Neural cell (in vitro differentiated cells): ENCODE measurements around the gene CRTC1. TPM values are rescaled to one million over a fixed set of nuclear protein-coding genes. Genes with fewer than 3 reads are reported as not detected.

ENCODE experiments used
- H2AFZ ChIP-seq: fragments of 200-600, 300-800 bp; sonication (generic), shearing (Covaris generic); 2 replicates; pipeline ENCODE4 v1.6.0; 2014; ENCODE audit warnings: low read depth, mild to moderate bottlenecking, antibody characterized with exemption, low read length, moderate library complexity
- H3F3A ChIP-seq: fragments of 200-600 bp; shearing (Covaris generic); 2 replicates; pipeline ENCODE4 v1.6.1; 2016; ENCODE audit warnings: mild to moderate bottlenecking, moderate library complexity, mixed read lengths, antibody characterized with exemption, low read length; ENCODE audit not compliant: insufficient read depth, poor library complexity, severe bottlenecking
- H3K27ac ChIP-seq: fragments of 200-600, 300-800 bp; sonication (generic), shearing (Covaris generic); 2 replicates; pipeline ENCODE4 v1.5.1; 2014; ENCODE audit warnings: mild to moderate bottlenecking, low read length, moderate library complexity
- H3K27me3 ChIP-seq: fragments of 300-800, 200-600 bp; sonication (generic), shearing (Covaris generic); 2 replicates; pipeline ENCODE4 v1.6.0; 2014; ENCODE audit warnings: mild to moderate bottlenecking, low read depth, low read length, moderate library complexity; ENCODE audit not compliant: insufficient read depth
- H3K36me3 ChIP-seq: fragments of 300-800, 200-600 bp; sonication (generic), shearing (Covaris generic); 2 replicates; pipeline ENCODE4 v1.5.1; 2014; ENCODE audit warnings: mild to moderate bottlenecking, antibody characterized with exemption, low read length, moderate library complexity; ENCODE audit not compliant: insufficient read depth
- H3K4me2 ChIP-seq: fragments of 300-800, 200-600 bp; sonication (generic), shearing (Covaris generic); 2 replicates; pipeline ENCODE4 v1.6.0; 2014; ENCODE audit warnings: mild to moderate bottlenecking, low read length
- H3K4me3 ChIP-seq: fragments of 300-800, 200-600 bp; sonication (generic), shearing (Covaris generic); 2 replicates; pipeline ENCODE4 v1.5.1; 2014; ENCODE audit warnings: mild to moderate bottlenecking, low read length, moderate library complexity
- H3K79me2 ChIP-seq: fragments of 200-600 bp; shearing (Covaris generic); replicated peaks from 2 replicates; pipeline ENCODE4 v1.6.0; 2014; ENCODE audit warnings: mild to moderate bottlenecking, low read length, moderate library complexity; ENCODE audit not compliant: insufficient read depth
- H3K9ac ChIP-seq: fragments of 300-800, 200-600 bp; sonication (generic), shearing (Covaris generic); 2 replicates; pipeline ENCODE4 v1.6.1; 2016; ENCODE audit warnings: mild to moderate bottlenecking, low read length, mixed read lengths
- H3K9me2 ChIP-seq: fragments of 200-600 bp; shearing (Covaris generic); 2 replicates; pipeline ENCODE4 v1.6.1; 2016; ENCODE audit warnings: mild to moderate bottlenecking, low read length, mixed read lengths; ENCODE audit not compliant: insufficient read depth
- H3K9me3 ChIP-seq: fragments of 200-600, 300-800 bp; sonication (generic), shearing (Covaris generic); 2 replicates; pipeline ENCODE4 v1.6.1; 2016; ENCODE audit warnings: mild to moderate bottlenecking, mixed run types, low read length, moderate library complexity, mixed read lengths
- H4K20me1 ChIP-seq: fragments of 200-600 bp; shearing (Covaris generic); 2 replicates; pipeline ENCODE4 v1.6.1; 2016; ENCODE audit warnings: mild to moderate bottlenecking, mixed run types; ENCODE audit not compliant: insufficient read depth
- EP300 ChIP-seq: fragments of 450-650 bp; conservative IDR thresholded peaks from 2 replicates; pipeline ENCODE4 v1.6.1; 2014; ENCODE audit warnings: antibody characterized with exemption, mild to moderate bottlenecking, moderate library complexity; ENCODE audit not compliant: poor library complexity, severe bottlenecking
- EZH2 ChIP-seq: fragments of 200-600, 300-800 bp; shearing (Covaris generic), sonication (generic); IDR thresholded peaks from 2 replicates; pipeline ENCODE4 v1.6.1; 2014; ENCODE audit warnings: antibody characterized with exemption, low read length, borderline replicate concordance, mild to moderate bottlenecking; ENCODE audit not compliant: insufficient read depth, poor library complexity, severe bottlenecking
- MXI1 ChIP-seq: fragments of 450-650 bp; conservative IDR thresholded peaks from 2 replicates; pipeline ENCODE4 v1.6.1; 2014; ENCODE audit warnings: antibody characterized with exemption, mild to moderate bottlenecking; ENCODE audit not compliant: poor library complexity, severe bottlenecking
- POLR2AphosphoS5 ChIP-seq: IDR thresholded peaks from 2 replicates; pipeline ENCODE4 v1.6.1; 2012
- RAD21 ChIP-seq: fragments of 450-650 bp; conservative IDR thresholded peaks from 2 replicates; pipeline ENCODE4 v1.6.1; 2014; ENCODE audit warnings: antibody characterized with exemption, mild to moderate bottlenecking, moderate library complexity
- SMC3 ChIP-seq: fragments of 450-650 bp; conservative IDR thresholded peaks from 2 replicates; pipeline ENCODE4 v1.6.1; 2014; ENCODE audit warnings: antibody characterized with exemption, mild to moderate bottlenecking, moderate library complexity; ENCODE audit not compliant: poor library complexity
- TAF1 ChIP-seq: IDR thresholded peaks from 2 replicates; pipeline ENCODE4 v1.6.1; 2012; ENCODE audit warnings: low read depth
- polyA plus RNA-seq: library from polyadenylated mRNA; depleted of rRNA; stranded (reverse); fragments of >200 nt; gene quantifications from 2 replicates; pipeline ENCODE4 v1.2.3, GENCODE V29; 2014
- TF ChIP-seq, protein P1 (sequence below): fragments of 450-650 bp; IDR thresholded peaks from 2 replicates; pipeline ENCODE4 v1.5.1; 2014; ENCODE audit warnings: antibody characterized with exemption, mild to moderate bottlenecking, moderate library complexity; ENCODE audit not compliant: poor library complexity, severe bottlenecking
- TF ChIP-seq, protein P2 (sequence below): IDR thresholded peaks from 2 replicates; pipeline ENCODE4 v1.6.1; 2012; ENCODE audit warnings: borderline replicate concordance

CRTC1 gene
- polyA plus RNA-seq, 1 donor from 2014 or later, result 10.4 TPM

DNA sequence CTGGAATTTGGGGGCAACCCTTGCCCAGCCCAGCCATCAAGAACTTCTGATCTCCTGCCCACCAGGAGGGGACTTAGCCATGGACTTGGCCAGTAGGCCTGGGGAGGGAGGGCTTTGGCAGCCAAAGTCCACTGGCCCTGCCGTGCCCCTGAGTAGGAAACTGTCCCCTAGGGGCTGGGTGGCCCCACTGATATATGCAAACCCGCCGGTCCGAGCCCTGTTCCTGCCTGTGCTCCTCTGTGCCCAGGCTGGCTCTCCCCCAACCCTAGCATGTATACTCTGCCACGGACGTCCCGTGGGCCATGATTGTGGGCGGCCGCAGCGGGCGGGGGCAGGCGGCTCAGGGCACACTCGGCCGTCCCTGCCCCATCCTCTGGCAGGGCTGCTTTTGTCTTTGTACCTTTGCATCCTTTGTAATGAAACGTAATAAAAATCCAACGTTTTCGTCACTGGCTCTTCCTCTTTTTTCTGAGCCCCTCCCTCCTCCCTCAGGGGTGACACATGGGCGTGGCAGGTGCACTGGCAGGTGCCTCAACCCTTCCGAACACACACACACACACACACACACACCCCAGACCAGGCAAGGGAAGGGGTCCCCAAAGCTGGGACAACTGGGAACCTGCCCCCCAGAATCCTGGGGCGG lies 98.5 kb downstream of the CRTC1 start:
- H4K20me1 ChIP-seq, result no peaks in the 10 kb centered on the region
- no peaks in the 10 kb centered on the region for H3K79me2 ChIP-seq
- no peaks in the 10 kb centered on the region for H3K36me3 ChIP-seq
- H3K4me2 ChIP-seq, result no peak overlapping the region
- no peak overlapping the region for H2AFZ ChIP-seq
- peaks cover 25% of the 10 kb centered on the region for H3K27me3 ChIP-seq
- no peaks in the 10 kb centered on the region for H3K9me2 ChIP-seq
- no peaks in the 10 kb centered on the region for H3K9me3 ChIP-seq
- H3K27ac ChIP-seq, result no peak overlapping the region
- H3F3A ChIP-seq, result no peaks in the 10 kb centered on the region
- no peak overlapping the region for H3K9ac ChIP-seq
- no peak overlapping the region for H3K4me3 ChIP-seq
- TF ChIP-seq, protein P1, sequence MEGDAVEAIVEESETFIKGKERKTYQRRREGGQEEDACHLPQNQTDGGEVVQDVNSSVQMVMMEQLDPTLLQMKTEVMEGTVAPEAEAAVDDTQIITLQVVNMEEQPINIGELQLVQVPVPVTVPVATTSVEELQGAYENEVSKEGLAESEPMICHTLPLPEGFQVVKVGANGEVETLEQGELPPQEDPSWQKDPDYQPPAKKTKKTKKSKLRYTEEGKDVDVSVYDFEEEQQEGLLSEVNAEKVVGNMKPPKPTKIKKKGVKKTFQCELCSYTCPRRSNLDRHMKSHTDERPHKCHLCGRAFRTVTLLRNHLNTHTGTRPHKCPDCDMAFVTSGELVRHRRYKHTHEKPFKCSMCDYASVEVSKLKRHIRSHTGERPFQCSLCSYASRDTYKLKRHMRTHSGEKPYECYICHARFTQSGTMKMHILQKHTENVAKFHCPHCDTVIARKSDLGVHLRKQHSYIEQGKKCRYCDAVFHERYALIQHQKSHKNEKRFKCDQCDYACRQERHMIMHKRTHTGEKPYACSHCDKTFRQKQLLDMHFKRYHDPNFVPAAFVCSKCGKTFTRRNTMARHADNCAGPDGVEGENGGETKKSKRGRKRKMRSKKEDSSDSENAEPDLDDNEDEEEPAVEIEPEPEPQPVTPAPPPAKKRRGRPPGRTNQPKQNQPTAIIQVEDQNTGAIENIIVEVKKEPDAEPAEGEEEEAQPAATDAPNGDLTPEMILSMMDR, result no peak
- no peak for TF ChIP-seq EP300
- TF ChIP-seq, protein P2, sequence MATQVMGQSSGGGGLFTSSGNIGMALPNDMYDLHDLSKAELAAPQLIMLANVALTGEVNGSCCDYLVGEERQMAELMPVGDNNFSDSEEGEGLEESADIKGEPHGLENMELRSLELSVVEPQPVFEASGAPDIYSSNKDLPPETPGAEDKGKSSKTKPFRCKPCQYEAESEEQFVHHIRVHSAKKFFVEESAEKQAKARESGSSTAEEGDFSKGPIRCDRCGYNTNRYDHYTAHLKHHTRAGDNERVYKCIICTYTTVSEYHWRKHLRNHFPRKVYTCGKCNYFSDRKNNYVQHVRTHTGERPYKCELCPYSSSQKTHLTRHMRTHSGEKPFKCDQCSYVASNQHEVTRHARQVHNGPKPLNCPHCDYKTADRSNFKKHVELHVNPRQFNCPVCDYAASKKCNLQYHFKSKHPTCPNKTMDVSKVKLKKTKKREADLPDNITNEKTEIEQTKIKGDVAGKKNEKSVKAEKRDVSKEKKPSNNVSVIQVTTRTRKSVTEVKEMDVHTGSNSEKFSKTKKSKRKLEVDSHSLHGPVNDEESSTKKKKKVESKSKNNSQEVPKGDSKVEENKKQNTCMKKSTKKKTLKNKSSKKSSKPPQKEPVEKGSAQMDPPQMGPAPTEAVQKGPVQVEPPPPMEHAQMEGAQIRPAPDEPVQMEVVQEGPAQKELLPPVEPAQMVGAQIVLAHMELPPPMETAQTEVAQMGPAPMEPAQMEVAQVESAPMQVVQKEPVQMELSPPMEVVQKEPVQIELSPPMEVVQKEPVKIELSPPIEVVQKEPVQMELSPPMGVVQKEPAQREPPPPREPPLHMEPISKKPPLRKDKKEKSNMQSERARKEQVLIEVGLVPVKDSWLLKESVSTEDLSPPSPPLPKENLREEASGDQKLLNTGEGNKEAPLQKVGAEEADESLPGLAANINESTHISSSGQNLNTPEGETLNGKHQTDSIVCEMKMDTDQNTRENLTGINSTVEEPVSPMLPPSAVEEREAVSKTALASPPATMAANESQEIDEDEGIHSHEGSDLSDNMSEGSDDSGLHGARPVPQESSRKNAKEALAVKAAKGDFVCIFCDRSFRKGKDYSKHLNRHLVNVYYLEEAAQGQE, result no peak
- no peak for TF ChIP-seq POLR2AphosphoS5
- no peak for TF ChIP-seq TAF1
- TF ChIP-seq RAD21, result no peak
- no peak for TF ChIP-seq SMC3

DNA sequence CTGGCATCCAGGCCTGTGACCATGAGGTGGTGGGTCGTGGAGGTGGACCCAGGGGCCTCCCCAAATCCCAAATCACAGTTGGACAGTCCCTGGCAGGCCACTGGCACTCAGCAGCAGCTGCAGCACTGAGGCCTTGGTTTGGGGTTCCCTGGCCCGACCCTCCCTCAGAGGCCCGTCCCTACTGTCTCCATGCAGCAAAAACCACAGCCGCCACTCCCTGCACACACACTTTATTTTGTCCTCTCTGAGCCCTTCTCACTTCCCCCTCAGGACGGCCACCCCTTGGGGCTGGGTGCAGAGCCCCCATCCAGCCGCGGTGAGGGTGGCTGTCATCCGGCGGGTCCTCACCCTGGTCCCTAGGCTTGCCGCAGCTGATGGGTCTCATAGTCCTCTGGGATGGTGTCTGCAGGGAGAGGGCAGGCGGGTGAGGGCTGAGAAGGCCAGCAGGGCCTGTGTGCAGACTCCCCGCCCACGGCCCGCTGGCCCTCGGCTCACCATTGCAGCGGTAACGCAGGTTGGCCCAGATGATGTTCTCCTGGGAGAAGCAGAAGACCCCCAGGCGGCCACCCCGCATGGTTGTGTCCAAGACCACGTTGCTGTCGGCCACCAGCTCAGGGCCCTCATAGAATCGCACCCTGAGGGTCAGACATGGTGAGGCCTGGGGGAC lies 99.2 kb downstream of the CRTC1 start:
- no peaks in the 10 kb centered on the region for H3K79me2 ChIP-seq
- no peaks in the 10 kb centered on the region for H3K9me2 ChIP-seq
- H3F3A ChIP-seq, result no peaks in the 10 kb centered on the region
- H4K20me1 ChIP-seq, result no peaks in the 10 kb centered on the region
- H3K4me2 ChIP-seq, result no peak overlapping the region
- H3K9me3 ChIP-seq, result peaks cover 4% of the 10 kb centered on the region
- no peak overlapping the region for H3K4me3 ChIP-seq
- no peaks in the 10 kb centered on the region for H3K36me3 ChIP-seq
- H3K27ac ChIP-seq, result no peak overlapping the region
- TF ChIP-seq, protein P2, result no peak
- TF ChIP-seq RAD21 (no peak), TAF1 (no peak), SMC3 (no peak), EP300 (no peak), EZH2 (no peak), POLR2AphosphoS5 (no peak), MXI1 (no peak)
- TF ChIP-seq, protein P1, result no peak
- no peak overlapping the region for H3K9ac ChIP-seq
- no peak overlapping the region for H2AFZ ChIP-seq
- H3K27me3 ChIP-seq, result peaks cover 32% of the 10 kb centered on the region
